Osteoblast (primary cell): ENCODE data around the gene TEDC2. TPM values are rescaled to one million over a fixed set of nuclear protein-coding genes. Genes with fewer than 3 reads are reported as not detected.

Experiments used
- DNase-seq: peaks from one replicate; pipeline ENCODE4 v3.0.0; 2011; ENCODE audit warnings: low spot score, mixed read lengths; ENCODE audit not compliant: insufficient read length; ENCODE audit errors: missing footprints
- H2AFZ ChIP-seq: 2 replicates; pipeline ENCODE4 v1.6.0; 2011; ENCODE audit warnings: mild to moderate bottlenecking, low read length
- H3K27ac ChIP-seq: 2 replicates; pipeline ENCODE4 v1.5.1; 2011; ENCODE audit warnings: mild to moderate bottlenecking, low read depth, low read length, moderate library complexity
- H3K27me3 ChIP-seq: 2 replicates; pipeline ENCODE4 v1.6.0; 2012; ENCODE audit warnings: mild to moderate bottlenecking, control low read depth, inconsistent platforms, low read length, moderate library complexity; ENCODE audit not compliant: insufficient read depth
- H3K36me3 ChIP-seq: 2 replicates; pipeline ENCODE4 v1.5.1; 2011; ENCODE audit warnings: mild to moderate bottlenecking, low read length, control low read depth, moderate library complexity; ENCODE audit not compliant: insufficient read depth
- H3K4me1 ChIP-seq: 2 replicates; pipeline ENCODE4 v1.5.1; 2011; ENCODE audit warnings: mild to moderate bottlenecking, low read length, control low read depth, moderate library complexity; ENCODE audit not compliant: insufficient read depth
- H3K4me2 ChIP-seq: 2 replicates; pipeline ENCODE4 v1.6.0; 2011; ENCODE audit warnings: mild to moderate bottlenecking, low read length; ENCODE audit not compliant: insufficient read depth
- H3K4me3 ChIP-seq: fragments of 200-600 bp; sonication (generic); 3 replicates; pipeline ENCODE4 v1.5.1; 2012; ENCODE audit warnings: mild to moderate bottlenecking, low read length, inconsistent platforms; ENCODE audit not compliant: insufficient read depth
- H3K79me2 ChIP-seq: 2 replicates; pipeline ENCODE4 v1.6.0; 2012; ENCODE audit warnings: mild to moderate bottlenecking, low read length, control low read depth, inconsistent platforms; ENCODE audit not compliant: insufficient read depth
- H3K9me3 ChIP-seq: 2 replicates; pipeline ENCODE4 v1.5.1; 2011; ENCODE audit warnings: low read depth, low read length, control low read depth
- H4K20me1 ChIP-seq: 2 replicates; pipeline ENCODE4 v1.6.0; 2012; ENCODE audit warnings: mild to moderate bottlenecking, low read length, control low read depth; ENCODE audit not compliant: insufficient read depth
- total RNA-seq: library from RNA; depleted of rRNA; stranded (reverse); fragments of >200 nt; gene quantifications from 2 replicates; pipeline ENCODE4 v1.2.3, GENCODE V29; 2012
- TF ChIP-seq, protein P1 (sequence below): IDR thresholded peaks from 2 replicates; pipeline ENCODE4 v1.5.1; 2011; ENCODE audit warnings: mild to moderate bottlenecking, low read depth, low read length, moderate library complexity; ENCODE audit errors: extremely low read depth

The TEDC2 gene
- total RNA-seq, 1 donor, result 5.1 TPM

DNA sequence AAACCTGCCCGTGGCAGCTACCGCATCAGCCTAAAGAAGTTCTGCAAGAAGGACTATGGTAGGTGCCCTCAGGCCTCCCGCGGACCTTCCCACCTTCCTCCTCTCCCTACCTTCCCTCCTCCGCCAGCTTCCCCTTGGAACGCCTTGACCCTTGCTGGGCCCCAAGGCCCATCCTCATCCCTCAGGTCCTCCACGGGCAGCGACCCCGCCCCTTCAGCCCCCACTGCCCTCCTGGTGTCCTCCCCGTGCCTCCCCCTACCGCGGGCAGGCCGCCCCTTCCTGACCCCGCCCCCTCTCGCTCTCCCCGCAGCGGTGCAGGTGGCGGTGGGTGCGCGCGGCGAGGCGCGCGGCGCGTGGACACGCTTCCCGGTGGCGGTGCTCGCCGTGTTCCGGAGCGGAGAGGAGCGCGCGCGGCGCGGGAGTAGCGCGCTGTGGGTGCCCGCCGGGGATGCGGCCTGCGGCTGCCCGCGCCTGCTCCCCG lies 13.6 kb downstream of the TEDC2 start:
- Histone ChIP-seq H3K27ac (no peak overlapping the region), H3K27me3 (no peaks in the 10 kb centered on the region), H3K4me1 (peaks cover 10% of the 10 kb centered on the region), H3K4me2 (peak overlapping the region; percentile 88), H3K36me3 (no peaks in the 10 kb centered on the region), H3K79me2 (peaks cover 26% of the 10 kb centered on the region), H3K4me3 (peak overlapping the region; percentile 50), H2AFZ (no peak overlapping the region), H4K20me1 (peaks cover 16% of the 10 kb centered on the region), H3K9me3 (no peaks in the 10 kb centered on the region)
- TF ChIP-seq, protein P1, sequence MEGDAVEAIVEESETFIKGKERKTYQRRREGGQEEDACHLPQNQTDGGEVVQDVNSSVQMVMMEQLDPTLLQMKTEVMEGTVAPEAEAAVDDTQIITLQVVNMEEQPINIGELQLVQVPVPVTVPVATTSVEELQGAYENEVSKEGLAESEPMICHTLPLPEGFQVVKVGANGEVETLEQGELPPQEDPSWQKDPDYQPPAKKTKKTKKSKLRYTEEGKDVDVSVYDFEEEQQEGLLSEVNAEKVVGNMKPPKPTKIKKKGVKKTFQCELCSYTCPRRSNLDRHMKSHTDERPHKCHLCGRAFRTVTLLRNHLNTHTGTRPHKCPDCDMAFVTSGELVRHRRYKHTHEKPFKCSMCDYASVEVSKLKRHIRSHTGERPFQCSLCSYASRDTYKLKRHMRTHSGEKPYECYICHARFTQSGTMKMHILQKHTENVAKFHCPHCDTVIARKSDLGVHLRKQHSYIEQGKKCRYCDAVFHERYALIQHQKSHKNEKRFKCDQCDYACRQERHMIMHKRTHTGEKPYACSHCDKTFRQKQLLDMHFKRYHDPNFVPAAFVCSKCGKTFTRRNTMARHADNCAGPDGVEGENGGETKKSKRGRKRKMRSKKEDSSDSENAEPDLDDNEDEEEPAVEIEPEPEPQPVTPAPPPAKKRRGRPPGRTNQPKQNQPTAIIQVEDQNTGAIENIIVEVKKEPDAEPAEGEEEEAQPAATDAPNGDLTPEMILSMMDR, result no peak
- no peak for DNase-seq

DNA sequence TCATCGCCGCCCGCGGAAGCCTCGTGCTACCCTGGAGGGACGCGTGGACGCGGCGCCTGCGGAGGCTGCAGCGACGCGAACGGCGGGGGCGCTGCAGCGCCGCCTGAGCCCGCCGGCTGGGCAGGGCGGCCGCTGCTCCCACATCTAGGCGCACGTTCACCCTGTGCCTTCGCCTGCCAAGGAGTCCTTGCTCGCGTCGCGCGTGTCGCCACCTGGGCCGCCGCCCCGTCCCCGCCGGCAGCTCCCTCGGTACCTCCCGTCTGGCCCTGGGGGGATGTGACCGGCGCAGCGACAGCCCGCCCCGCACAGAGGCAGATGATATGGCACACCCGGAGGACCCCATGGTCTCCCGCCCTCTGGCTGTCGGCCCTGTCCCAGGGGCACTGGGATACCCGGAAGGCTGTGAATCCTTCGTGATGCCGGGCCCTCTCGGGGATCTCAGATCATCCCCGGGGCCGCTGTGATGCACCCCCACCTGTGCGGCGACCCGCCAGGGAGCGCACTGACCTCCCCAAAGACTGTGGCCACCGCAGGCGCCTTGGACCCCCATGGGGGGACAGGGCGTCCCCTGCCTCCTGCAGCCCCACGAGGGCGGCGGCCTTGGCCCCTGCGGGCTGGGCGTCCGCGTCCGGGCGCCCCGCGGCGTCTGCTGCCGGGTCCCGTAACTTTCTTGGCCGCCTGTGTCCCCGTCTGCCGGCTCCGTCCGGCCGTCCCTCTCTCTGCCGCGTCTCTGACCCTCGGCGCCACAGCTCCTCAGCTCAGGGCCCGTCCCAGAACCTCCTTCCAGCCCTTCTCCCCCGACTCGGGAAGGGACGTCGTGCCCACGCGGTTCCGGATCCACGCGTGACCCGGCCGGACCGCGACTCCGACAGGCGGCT lies 14.3 kb downstream of the TEDC2 start:
- Histone ChIP-seq H3K9me3 (no peaks in the 10 kb centered on the region), H3K27ac (peak overlapping the region; percentile 63), H3K4me3 (peak overlapping the region; percentile 83), H2AFZ (peak overlapping the region; percentile 84), H4K20me1 (peaks cover 18% of the 10 kb centered on the region), H3K4me2 (peak overlapping the region; percentile 88), H3K4me1 (peaks cover 9% of the 10 kb centered on the region), H3K36me3 (no peaks in the 10 kb centered on the region), H3K27me3 (no peaks in the 10 kb centered on the region), H3K79me2 (peaks cover 29% of the 10 kb centered on the region)
- TF ChIP-seq, protein P1, result peak; percentile 18
- peak; percentile 99 for DNase-seq

DNA sequence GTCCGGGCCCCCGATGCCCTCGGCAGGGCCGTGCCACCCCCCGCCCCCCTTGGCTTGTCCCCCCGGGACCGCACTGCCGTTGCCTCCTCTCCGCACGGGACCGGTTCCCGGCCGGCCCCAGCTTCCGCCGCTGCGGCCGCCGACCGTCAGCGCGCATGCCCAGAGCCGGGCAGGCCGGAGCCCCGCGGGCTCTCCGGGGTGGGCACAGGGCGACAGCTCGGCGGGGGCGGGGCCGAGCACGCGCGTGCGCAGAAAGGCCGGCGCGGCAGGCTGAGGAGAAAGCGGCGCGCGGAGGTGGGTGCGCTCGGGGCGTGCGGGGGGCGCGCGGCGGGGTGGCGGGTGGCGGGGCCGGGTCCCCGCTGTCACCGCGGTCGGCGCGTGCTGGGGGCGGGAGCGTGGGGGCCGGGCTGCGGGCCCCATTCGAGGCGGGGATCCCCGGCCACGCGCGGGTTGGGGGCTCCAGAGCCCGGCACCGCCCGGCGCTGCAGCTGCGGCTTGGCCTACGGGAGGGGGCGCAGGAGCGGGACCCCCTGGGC lies 15.0 kb downstream of the TEDC2 start, which contains the start of gene TBC1D24:
Gene TBC1D24, plus strand, starts transcription at position 251 of the 536 bp plus-strand sequence. CDS start 21,022 bp downstream, outside the sequence.
- Histone ChIP-seq H2AFZ (peak within 1 kb of the TSS; percentile 84), H3K4me2 (peak within 1 kb of the TSS; percentile 88), H3K27ac (peak within 1 kb of the TSS; percentile 63), H3K36me3 (no peaks in the 10 kb centered on the region), H3K9me3 (no peaks in the 10 kb centered on the region), H3K4me3 (peak within 1 kb of the TSS; percentile 83), H3K27me3 (no peaks in the 10 kb centered on the region), H3K4me1 (peaks cover 9% of the 10 kb centered on the region), H4K20me1 (peaks cover 22% of the 10 kb centered on the region), H3K79me2 (peaks cover 31% of the 10 kb centered on the region)
- TF ChIP-seq, protein P1, result no peak
- peak; percentile 100 for DNase-seq
